ENCODE measurements around the gene TBC1D5. TPM values are rescaled to one million over a fixed set of nuclear protein-coding genes. Genes with fewer than 3 reads are reported as not detected.

TBC1D5 gene
- polyA plus RNA-seq, 1 experiment: 44.6 TPM

- ChIA-PET CTCF (interaction anchor here (0.5 to 1.2 kb wide), 2 partner anchors 637 to 644 kb away, joined by 3 to 5 read pairs; no protein-coding TSS in a partner anchor), POLR2A (no interaction called here)
- Histone ChIP-seq H3K4me3 (ENCODE audit: low read depth, low read length) (no peak overlapping the region), H3K27me3 (ENCODE audit: control insufficient read depth, insufficient read depth, low read length) (no peaks in the 10 kb centered on the region), H3K9me3 (ENCODE audit: control insufficient read depth, insufficient read depth, low read length) (no peaks in the 10 kb centered on the region), H3K27ac (ENCODE audit: low read depth, low read length) (no peak overlapping the region)
- TF ChIP-seq CTCF (IDR thresholded peaks at IDR 0.05; ENCODE audit: low read depth, low read length): no peak
- no peak for DNase-seq (ENCODE audit: low read depth, low spot score)
These were observed 504.4 kb downstream of the TBC1D5 start for GRCh38 chr3:17238023-17238422.

- DNase-seq (ENCODE audit: low read depth, low spot score): no peak
- H3K27ac ChIP-seq (ENCODE audit: low read depth, low read length): no peak overlapping the region
- no peaks in the 10 kb centered on the region for H3K9me3 ChIP-seq (ENCODE audit: control insufficient read depth, insufficient read depth, low read length)
- ChIA-PET CTCF (interaction anchor here (1.1 to 7.0 kb wide), 4 partner anchors 8 to 633 kb away, joined by 3 to 74 read pairs (median 3); no protein-coding TSS in a partner anchor), POLR2A (no interaction called here)
- H3K27me3 ChIP-seq (ENCODE audit: control insufficient read depth, insufficient read depth, low read length): no peaks in the 10 kb centered on the region
- TF ChIP-seq CTCF (IDR thresholded peaks at IDR 0.05; ENCODE audit: low read depth, low read length): no peak
- H3K4me3 ChIP-seq (ENCODE audit: low read depth, low read length): no peak overlapping the region
These were observed 507.1 kb downstream of the TBC1D5 start for GRCh38 chr3:17235310-17235709.

- CTCF ChIA-PET: interaction anchor here (0.6 to 7.0 kb wide), 8 partner anchors 9 to 944 kb away, joined by 3 to 74 read pairs (median 4); no protein-coding TSS in a partner anchor
- POLR2A ChIA-PET: no interaction called here
- Histone ChIP-seq H3K4me3 (ENCODE audit: low read depth, low read length) (no peak overlapping the region), H3K9me3 (ENCODE audit: control insufficient read depth, insufficient read depth, low read length) (no peaks in the 10 kb centered on the region), H3K27me3 (ENCODE audit: control insufficient read depth, insufficient read depth, low read length) (no peaks in the 10 kb centered on the region), H3K27ac (ENCODE audit: low read depth, low read length) (no peak overlapping the region)
- DNase-seq (ENCODE audit: low read depth, low spot score): no peak
- TF ChIP-seq CTCF (IDR thresholded peaks at IDR 0.05; ENCODE audit: low read depth, low read length): no peak
These were observed 508.0 kb downstream of the TBC1D5 start for GRCh38 chr3:17234382-17234781.

GRCh38 chr3:17233398-17233800 is 509.0 kb downstream of the TBC1D5 start:
- H3K27ac ChIP-seq (ENCODE audit: low read depth, low read length): no peak overlapping the region
- no peaks in the 10 kb centered on the region for H3K9me3 ChIP-seq (ENCODE audit: control insufficient read depth, insufficient read depth, low read length)
- TF ChIP-seq CTCF (IDR thresholded peaks at IDR 0.05; ENCODE audit: low read depth, low read length): peak; percentile 75
- no peaks in the 10 kb centered on the region for H3K27me3 ChIP-seq (ENCODE audit: control insufficient read depth, insufficient read depth, low read length)
- DNase-seq (ENCODE audit: low read depth, low spot score): peak; percentile 20
- ChIA-PET POLR2A (no interaction called here), CTCF (interaction anchor here (1.0 to 7.0 kb wide), 4 partner anchors 17 to 943 kb away, joined by 3 to 74 read pairs (median 4); no protein-coding TSS in a partner anchor)
- H3K4me3 ChIP-seq (ENCODE audit: low read depth, low read length): no peak overlapping the region

GRCh38 chr3:17232442-17232841 is 510.0 kb downstream of the TBC1D5 start:
- Histone ChIP-seq H3K27ac (ENCODE audit: low read depth, low read length) (no peak overlapping the region), H3K4me3 (ENCODE audit: low read depth, low read length) (no peak overlapping the region), H3K27me3 (ENCODE audit: control insufficient read depth, insufficient read depth, low read length) (no peaks in the 10 kb centered on the region), H3K9me3 (ENCODE audit: control insufficient read depth, insufficient read depth, low read length) (no peaks in the 10 kb centered on the region)
- no peak for DNase-seq (ENCODE audit: low read depth, low spot score)
- CTCF ChIA-PET: interaction anchor here (0.8 to 7.0 kb wide), 6 partner anchors 18 to 630 kb away, joined by 3 to 74 read pairs (median 4); no protein-coding TSS in a partner anchor
- POLR2A ChIA-PET: no interaction called here
- TF ChIP-seq CTCF (IDR thresholded peaks at IDR 0.05; ENCODE audit: low read depth, low read length): no peak

All from AG04450 (cell line).